NCI-H1092 (cell line): ENCODE data around the gene LRRC17.
A peak's percentile ranks its signal among the peaks of the same experiment; 100 is the strongest.
"Not testable (repeated sequence)": the region's sequence is repeated elsewhere in the genome, so short reads cannot be mapped to it uniquely, and the experiment has no call there.

Experiments
- DNase-seq: peaks from one replicate; lab custom pipeline; 2025; lab: John Stamatoyannopoulos, UW

Gene LRRC17

GRCh38 chr7:102897856-102898531, 14.8 kb upstream of the LRRC17 start:
- no peak for DNase-seq

DNA sequence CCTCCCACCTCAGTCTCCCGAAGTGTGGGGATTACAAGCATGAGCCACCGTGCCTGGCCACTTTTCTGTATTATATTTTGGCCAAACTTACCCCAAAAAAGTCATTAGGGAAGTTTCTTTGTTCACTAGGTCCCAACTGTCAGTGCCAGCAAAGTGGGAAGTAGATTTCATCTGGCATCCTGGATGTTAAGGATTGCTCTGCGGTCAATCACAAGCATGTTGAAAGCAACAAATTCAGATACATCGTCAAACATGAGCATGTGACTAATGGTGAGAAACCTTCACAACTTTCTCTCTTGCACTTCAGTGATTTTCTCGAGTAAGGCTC, 14.3 kb upstream of the LRRC17 start:
- no peak for DNase-seq

DNA sequence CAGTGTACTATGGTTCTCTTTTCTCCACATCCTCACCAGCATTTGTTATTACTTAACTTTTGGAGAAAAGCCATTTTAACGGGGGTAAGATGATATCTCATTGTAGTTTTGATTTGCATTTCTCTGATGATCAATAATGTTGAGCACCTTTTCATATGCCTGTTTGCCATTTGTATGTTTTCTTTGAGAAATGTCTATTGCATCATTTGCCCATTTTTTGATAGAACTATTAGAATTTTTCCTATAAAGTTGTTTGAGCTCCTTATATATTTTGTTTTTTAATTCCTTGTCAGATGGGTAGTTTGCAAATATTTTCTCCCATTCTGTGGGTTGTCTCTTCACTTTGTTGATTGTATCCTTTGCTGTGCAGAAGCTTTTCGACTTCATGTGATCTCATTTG, 10.7 kb upstream of the LRRC17 start:
- not testable (repeated sequence) for DNase-seq

- not testable (repeated sequence) for DNase-seq
Observed at GRCh38 chr7:102903576-102903975, 9.2 kb upstream of the LRRC17 start.

DNA sequence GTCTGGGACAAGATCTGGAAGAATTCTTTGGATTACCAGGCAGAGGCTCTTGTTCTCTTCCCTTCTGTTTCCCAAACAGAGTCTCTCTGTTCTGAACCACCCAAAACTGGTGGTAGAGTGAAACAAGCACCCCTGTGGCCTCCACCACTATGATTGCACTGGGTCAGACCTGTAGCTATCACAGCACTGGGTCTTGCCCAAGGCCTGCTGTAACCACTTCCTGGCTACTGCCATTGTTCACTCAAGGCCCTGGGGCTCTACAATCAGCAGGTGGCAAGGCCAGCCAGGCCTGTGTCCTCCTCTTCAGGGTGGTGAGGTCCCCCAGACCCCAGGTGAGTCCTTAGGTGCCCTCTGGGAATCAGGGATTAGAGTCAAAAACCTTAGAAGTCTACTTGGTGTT, 4.1 kb upstream of the LRRC17 start:
- DNase-seq = no peak

- no peak for DNase-seq
Observed at GRCh38 chr7:102913826-102914225, 1.0 kb downstream of the LRRC17 start.

DNA sequence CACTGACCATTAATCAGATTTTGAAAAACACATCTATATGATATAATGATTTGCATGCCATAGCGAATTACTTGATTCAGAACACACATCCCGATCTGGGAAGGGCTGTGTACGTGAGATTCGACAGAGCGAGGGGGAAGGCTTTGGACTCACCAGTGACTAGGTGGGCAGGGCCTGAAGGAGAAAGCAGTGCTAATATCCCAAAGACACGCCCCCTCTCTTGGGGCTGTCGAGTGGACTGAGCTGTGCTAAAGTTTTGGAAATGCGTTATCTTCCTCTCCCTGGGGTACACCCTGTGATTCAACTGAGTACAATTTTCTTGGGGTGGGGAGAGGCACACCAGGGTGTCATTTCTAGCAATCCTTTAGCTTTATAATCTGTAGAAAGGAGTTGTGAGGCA, 1.8 kb downstream of the LRRC17 start:
- no peak for DNase-seq

GRCh38 chr7:102916426-102916825, 3.6 kb downstream of the LRRC17 start:
- no peak for DNase-seq

GRCh38 chr7:102916881-102917280, 4.1 kb downstream of the LRRC17 start:
- DNase-seq = no peak

- peak; percentile 8 for DNase-seq
Observed at GRCh38 chr7:102917436-102918353, 4.9 kb downstream of the LRRC17 start.

GRCh38 chr7:102918845-102919244, 6.0 kb downstream of the LRRC17 start:
- no peak for DNase-seq

- no peak for DNase-seq
Observed at GRCh38 chr7:102925976-102926782, 13.4 kb downstream of the LRRC17 start.

- no peak for DNase-seq
Observed at GRCh38 chr7:102926783-102927140, 14.0 kb downstream of the LRRC17 start.

DNA sequence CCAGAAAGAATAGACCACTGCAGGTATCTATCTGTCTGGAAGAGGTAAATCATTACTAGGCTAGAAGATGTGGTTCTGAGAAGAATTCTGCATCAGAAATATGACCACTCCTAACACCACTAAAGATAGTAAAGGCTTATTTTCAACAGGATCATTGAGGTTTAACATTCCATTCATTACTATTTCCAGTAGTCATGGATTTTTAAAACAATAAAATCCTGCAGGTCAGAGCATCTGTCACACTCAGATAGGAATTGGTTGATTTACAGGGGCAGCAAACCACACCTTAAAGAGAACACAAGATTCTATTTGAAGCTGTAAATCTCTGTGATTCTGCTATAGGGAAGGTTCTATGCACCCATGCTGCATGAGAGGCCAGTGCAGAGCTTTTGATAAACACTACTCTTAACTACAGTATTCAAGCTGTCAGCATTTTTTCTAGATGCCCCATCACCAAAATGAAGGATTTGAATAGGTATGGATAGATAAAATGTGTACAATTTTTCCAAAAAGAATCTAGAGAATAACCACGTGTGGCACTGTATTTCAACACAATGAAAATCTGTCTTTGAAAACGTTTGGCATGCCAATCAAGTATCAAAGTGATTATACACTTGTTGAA, 14.6 kb downstream of the LRRC17 start:
- DNase-seq = no peak

DNA sequence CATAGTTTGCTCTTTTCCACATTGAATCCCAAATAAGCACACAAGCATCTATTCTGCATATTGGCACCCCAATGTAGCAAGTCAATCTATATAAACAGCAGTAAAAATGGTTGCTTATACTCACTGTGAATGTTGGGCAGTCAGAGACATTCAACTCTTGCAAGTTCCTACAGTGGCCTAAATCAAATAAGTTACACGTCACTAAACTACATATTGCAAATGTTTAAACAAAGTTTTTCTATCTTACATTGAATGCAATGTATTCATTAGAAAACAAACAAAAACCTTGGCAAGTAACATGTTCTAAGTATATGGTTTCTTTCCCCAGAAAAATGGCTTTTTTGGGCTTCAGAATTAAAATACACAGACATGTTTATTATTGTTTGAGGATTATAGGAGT, 19.0 kb downstream of the LRRC17 start:
- no peak for DNase-seq

GRCh38 chr7:102933763-102934162, 21.0 kb downstream of the LRRC17 start:
- DNase-seq = no peak

DNA sequence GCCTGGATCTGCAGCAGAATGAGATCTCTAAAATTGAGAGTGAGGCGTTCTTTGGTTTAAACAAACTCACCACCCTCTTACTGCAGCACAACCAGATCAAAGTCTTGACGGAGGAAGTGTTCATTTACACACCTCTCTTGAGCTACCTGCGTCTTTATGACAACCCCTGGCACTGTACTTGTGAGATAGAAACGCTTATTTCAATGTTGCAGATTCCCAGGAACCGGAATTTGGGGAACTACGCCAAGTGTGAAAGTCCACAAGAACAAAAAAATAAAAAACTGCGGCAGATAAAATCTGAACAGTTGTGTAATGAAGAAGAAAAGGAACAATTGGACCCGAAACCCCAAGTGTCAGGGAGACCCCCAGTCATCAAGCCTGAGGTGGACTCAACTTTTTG, 21.4 kb downstream of the LRRC17 start:
- DNase-seq = no peak

GRCh38 chr7:102934701-102935100, 21.9 kb downstream of the LRRC17 start:
- no peak for DNase-seq

DNA sequence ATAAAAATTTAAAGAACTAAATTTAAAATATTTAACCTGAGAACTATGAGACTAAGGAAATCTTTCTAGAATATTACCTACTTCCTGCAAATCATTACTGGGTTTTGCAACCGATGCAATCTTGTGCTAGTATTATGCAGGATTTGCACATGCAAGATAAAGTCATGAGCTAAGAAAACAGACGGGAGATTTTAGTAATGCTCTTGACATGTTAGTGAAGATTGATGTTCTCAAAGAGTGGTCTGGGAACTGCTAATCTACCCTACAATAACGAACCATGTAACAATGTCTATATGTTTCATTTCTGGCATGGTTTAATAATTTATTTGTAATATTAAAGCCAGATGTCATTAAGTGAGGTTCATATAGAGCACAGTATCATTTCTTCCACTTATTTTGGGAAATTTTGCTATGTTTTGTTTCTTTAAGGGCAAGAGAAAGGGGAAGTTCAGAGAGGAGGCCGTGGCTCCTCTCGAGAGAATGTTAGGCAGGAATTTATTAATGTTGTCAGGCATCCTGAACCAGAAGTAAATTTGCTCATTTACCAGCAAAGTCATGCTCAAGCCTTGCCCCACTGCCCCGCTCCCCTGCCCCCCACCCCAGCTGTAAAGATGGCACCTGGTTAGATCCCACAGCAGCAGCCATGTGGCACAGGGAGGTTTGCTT, 22.8 kb downstream of the LRRC17 start:
- no peak for DNase-seq

DNA sequence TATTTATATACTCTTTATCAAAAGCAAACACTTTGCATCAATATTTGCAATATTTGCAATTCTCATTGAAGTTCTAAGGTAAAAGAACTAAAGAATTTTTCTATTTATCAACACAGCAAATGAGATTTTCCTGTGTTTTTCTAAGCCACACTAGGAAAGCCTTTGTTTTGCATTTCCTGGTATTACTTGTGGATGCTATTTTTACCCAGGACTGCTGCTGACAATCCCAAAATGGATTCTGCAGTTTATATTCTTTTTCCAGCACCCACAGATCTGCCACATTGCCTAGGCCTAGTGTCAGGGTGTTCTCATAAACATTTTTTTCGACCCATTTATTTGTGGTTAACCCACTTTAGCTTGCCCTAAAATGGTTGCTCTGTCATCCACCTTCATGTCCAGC, 25.9 kb downstream of the LRRC17 start:
- DNase-seq = no peak

GRCh38 chr7:102942181-102942866, 29.5 kb downstream of the LRRC17 start:
- no peak for DNase-seq
